A549 (cell line): ENCODE results near the gene LIPE. TPM values are rescaled to one million over a fixed set of nuclear protein-coding genes. Genes with fewer than 3 reads are reported as not detected.

Experiments used
- ATAC-seq, 2 experiments: fragments of 200-7000 bp in 1 of 2; fragments of >200 bp in 1 of 2; cut with Nextera tagmentation in 1 of 2; cut with Tn5 transposase in 1 of 2; 3 replicates each; pipeline versions ENCODE4 v1.8.0 to v1.9.1; 2018 to 2020; ENCODE audit warnings: mild to moderate bottlenecking in 1 of 2, moderate library complexity in 1 of 2
- CTCF ChIA-PET: fragments of 300-600 bp; sonication (Branson Sonifier 250); formaldehyde crosslinking; extraction: SDS; loops from one replicate; lab custom pipeline; 2021; ENCODE audit warnings: antibody characterized with exemption, inconsistent platforms; lab: Yijun Ruan, JAX
- POLR2A ChIA-PET: fragments of 350-600 bp; formaldehyde crosslinking; extraction: SDS; loops from one replicate; lab custom pipeline; 2021; ENCODE audit warnings: antibody characterized with exemption, inconsistent platforms; lab: Yijun Ruan, JAX
- DNase-seq, 2 experiments: peaks; one replicate each; pipeline versions ENCODE4 v3.0.0 to v3.0.0-alpha.2; 2011 to 2016; ENCODE audit warnings: low read depth in 1 of 2, low spot score in 1 of 2
- FAIRE-seq: peaks from 2 replicates; lab custom pipeline; 2011; peaks lifted over from hg19 to GRCh38; lab: Jason Lieb, UNC
- H3K27ac ChIP-seq, 2 experiments: fragments of >200 bp; sonication (Bioruptor Twin); formaldehyde crosslinking; 3 replicates each; pipeline ENCODE4 v1.5.1; 2016 to 2017
- H3K4me1 ChIP-seq: fragments of >200 bp; sonication (Bioruptor Twin); formaldehyde crosslinking; 3 replicates; pipeline ENCODE4 v1.6.1; 2016
- H3K4me2 ChIP-seq: fragments of >200 bp; sonication (Bioruptor Twin); formaldehyde crosslinking; 3 replicates; pipeline ENCODE4 v1.6.1; 2016
- H3K4me3 ChIP-seq: fragments of >200 bp; sonication (Bioruptor Twin); formaldehyde crosslinking; 3 replicates; pipeline ENCODE4 v1.5.1; 2016
- H3K9me3 ChIP-seq: fragments of >200 bp; sonication (Bioruptor Twin); formaldehyde crosslinking; 3 replicates; pipeline ENCODE4 v1.6.1; 2016
- ATOH8 ChIP-seq: fragments of 250-450 bp; sonication (Bioruptor Pico); IDR thresholded peaks from 2 replicates; pipeline ENCODE4 v1.5.0; 2020; ENCODE audit warnings: low read depth, mild to moderate bottlenecking, moderate library complexity
- BHLHE40 ChIP-seq: IDR thresholded peaks from 2 replicates; pipeline ENCODE4 v1.6.1; 2012; ENCODE audit warnings: low read depth, low read length, inconsistent platforms
- CBX2 ChIP-seq: fragments of 200-600 bp; sonication (generic); IDR thresholded peaks from 2 replicates; pipeline ENCODE4 v1.6.1; 2016; ENCODE audit warnings: low read depth, mild to moderate bottlenecking, borderline replicate concordance
- CEBPB ChIP-seq, 2 experiments: fragments of >200 bp in 1 of 2; sonication (Bioruptor Twin) in 1 of 2; formaldehyde crosslinking in 1 of 2; IDR thresholded peaks; 2 replicates each; pipeline ENCODE4 v1.6.1; 2012 to 2016
- CHD2 ChIP-seq: fragments of 150-350 bp; IDR thresholded peaks from 2 replicates; pipeline ENCODE4 v1.6.1; 2014; ENCODE audit warnings: low read length; ENCODE audit not compliant: partially characterized antibody
- EHF ChIP-seq: fragments of 250-450 bp; sonication (Bioruptor Pico); IDR thresholded peaks from 2 replicates; pipeline ENCODE4 v1.5.0; 2020; ENCODE audit warnings: mild to moderate bottlenecking
- ESRRA ChIP-seq: fragments of 150-350 bp; IDR thresholded peaks from 2 replicates; pipeline ENCODE4 v1.6.1; 2014; ENCODE audit warnings: mild to moderate bottlenecking, low read length, borderline replicate concordance
- FOSL2 ChIP-seq, 2 experiments: fragments of 450-650 bp in 1 of 2; fragments of >200 bp in 1 of 2; sonication (Bioruptor Twin) in 1 of 2; formaldehyde crosslinking; IDR thresholded peaks; 2 replicates each; pipeline versions ENCODE4 v1.5.0 to v1.6.1; 2016 to 2020; ENCODE audit warnings: mild to moderate bottlenecking in 1 of 2, moderate library complexity in 1 of 2
- FOXS1 ChIP-seq: fragments of 250-450 bp; sonication (Bioruptor Pico); IDR thresholded peaks from 2 replicates; pipeline ENCODE4 v1.5.0; 2020; ENCODE audit warnings: mild to moderate bottlenecking, moderate library complexity
- HMGXB4 ChIP-seq: fragments of 250-450 bp; sonication (Bioruptor Pico); IDR thresholded peaks from 2 replicates; pipeline ENCODE4 v1.5.0; 2021; ENCODE audit warnings: mild to moderate bottlenecking, moderate library complexity, borderline replicate concordance
- HOXB13 ChIP-seq: fragments of 250-450 bp; sonication (Bioruptor Pico); IDR thresholded peaks from 2 replicates; pipeline ENCODE4 v1.5.0; 2020; ENCODE audit warnings: low read depth, mild to moderate bottlenecking, moderate library complexity
- JUN ChIP-seq, 2 experiments: fragments of >200 bp; sonication (Bioruptor Twin); formaldehyde crosslinking; IDR thresholded peaks; 2 replicates in 1 of 2; 3 replicates in 1 of 2; pipeline ENCODE4 v1.6.1; 2016 to 2017
- JUNB ChIP-seq: fragments of >200 bp; sonication (Bioruptor Twin); formaldehyde crosslinking; IDR thresholded peaks from 2 replicates; pipeline ENCODE4 v1.6.1; 2016
- KDM1A ChIP-seq: fragments of 200-600 bp; sonication (generic); IDR thresholded peaks from 2 replicates; pipeline ENCODE4 v1.6.1; 2016; ENCODE audit warnings: low read depth, mild to moderate bottlenecking
- MAZ ChIP-seq: fragments of 150-350 bp; IDR thresholded peaks from 2 replicates; pipeline ENCODE4 v1.6.1; 2014; ENCODE audit warnings: antibody characterized with exemption, low read depth, low read length, borderline replicate concordance
- MYC ChIP-seq: IDR thresholded peaks from 2 replicates; pipeline ENCODE4 v1.6.1; 2012; ENCODE audit warnings: mild to moderate bottlenecking, inconsistent platforms, low read length, improper control_type of control experiment, borderline replicate concordance
- NPAS2 ChIP-seq: fragments of 250-450 bp; sonication (Bioruptor Pico); IDR thresholded peaks from 2 replicates; pipeline ENCODE4 v1.8.0; 2022; ENCODE audit warnings: mild to moderate bottlenecking, moderate library complexity, borderline replicate concordance
- NR3C1 ChIP-seq: fragments of >200 bp; sonication (Bioruptor Twin); formaldehyde crosslinking; IDR thresholded peaks from 3 replicates; pipeline ENCODE4 v1.6.1; 2017
- POLR2A ChIP-seq: IDR thresholded peaks from 2 replicates; pipeline ENCODE4 v1.6.1; 2012; ENCODE audit warnings: mild to moderate bottlenecking, low read length
- RARB ChIP-seq: fragments of 250-450 bp; sonication (Bioruptor Pico); IDR thresholded peaks from 2 replicates; pipeline ENCODE4 v1.8.0; 2021; ENCODE audit warnings: mild to moderate bottlenecking, moderate library complexity
- RCOR1 ChIP-seq: fragments of 150-350 bp; IDR thresholded peaks from 2 replicates; pipeline ENCODE4 v1.6.1; 2014; ENCODE audit warnings: antibody characterized with exemption, low read length, low read depth
- TP53 ChIP-seq: fragments of 250-450 bp; sonication (Bioruptor Pico); IDR thresholded peaks from 2 replicates; pipeline ENCODE4 v1.5.0; 2021; ENCODE audit warnings: mild to moderate bottlenecking, moderate library complexity
- ZC3H11A ChIP-seq: fragments of 450-650 bp; IDR thresholded peaks from 2 replicates; pipeline ENCODE4 v1.6.1; 2014; ENCODE audit warnings: antibody characterized with exemption, mild to moderate bottlenecking
- ZNF302 ChIP-seq: fragments of 250-450 bp; sonication (Bioruptor Pico); IDR thresholded peaks from 2 replicates; pipeline ENCODE4 v1.9.0; 2021; ENCODE audit warnings: inconsistent platforms, mild to moderate bottlenecking, moderate library complexity
- WGBS: methylation state at CpG from one replicate; pipeline ENCODE4 v1.1.6; 2017; ENCODE audit errors: missing lambda C conversion rate; 5-methylcytosine and 5-hydroxymethylcytosine counted together
- polyA plus RNA-seq, 4 experiments: library from polyadenylated mRNA; depleted of rRNA in 3 of 4; stranded (reverse); fragments of >200 nt; fragmentation: RNase III in 1 of 4; extraction: RNeasy Plus Mini Kit Qiagen cat#74134 plus additional on column Dnase treatment in 1 of 4; gene quantifications; 2 replicates in 3 of 4; 3 replicates in 1 of 4; pipeline ENCODE4 v1.2.3, GENCODE V29; 2011 to 2017
- TF ChIP-seq, protein P1 (sequence below): fragments of 150-350 bp; IDR thresholded peaks from 2 replicates; pipeline ENCODE4 v1.6.1; 2014; ENCODE audit warnings: low read depth, mild to moderate bottlenecking, low read length
- TF ChIP-seq, protein P2 (sequence below): fragments of 450-650 bp; IDR thresholded peaks from 2 replicates; pipeline ENCODE4 v1.6.1; 2014; ENCODE audit warnings: antibody characterized with exemption
- TF ChIP-seq, protein P3 (sequence below): fragments of >200 bp; sonication (Bioruptor Twin); formaldehyde crosslinking; IDR thresholded peaks from 2 replicates; pipeline ENCODE4 v1.6.1; 2016
- TF ChIP-seq, protein P4 (sequence below): IDR thresholded peaks from 2 replicates; pipeline ENCODE4 v1.6.1; 2012; ENCODE audit warnings: low read depth, borderline replicate concordance
- TF ChIP-seq, protein P5 (sequence below): fragments of 200-600 bp; sonication (generic); IDR thresholded peaks from 2 replicates; pipeline ENCODE4 v1.6.1; 2016; ENCODE audit warnings: antibody characterized with exemption, mild to moderate bottlenecking, moderate library complexity

The LIPE gene
- polyA plus RNA-seq, 2 of the 4 experiments (the other 2 are of a cell fraction): 1.6 to 3.2 TPM

DNA sequence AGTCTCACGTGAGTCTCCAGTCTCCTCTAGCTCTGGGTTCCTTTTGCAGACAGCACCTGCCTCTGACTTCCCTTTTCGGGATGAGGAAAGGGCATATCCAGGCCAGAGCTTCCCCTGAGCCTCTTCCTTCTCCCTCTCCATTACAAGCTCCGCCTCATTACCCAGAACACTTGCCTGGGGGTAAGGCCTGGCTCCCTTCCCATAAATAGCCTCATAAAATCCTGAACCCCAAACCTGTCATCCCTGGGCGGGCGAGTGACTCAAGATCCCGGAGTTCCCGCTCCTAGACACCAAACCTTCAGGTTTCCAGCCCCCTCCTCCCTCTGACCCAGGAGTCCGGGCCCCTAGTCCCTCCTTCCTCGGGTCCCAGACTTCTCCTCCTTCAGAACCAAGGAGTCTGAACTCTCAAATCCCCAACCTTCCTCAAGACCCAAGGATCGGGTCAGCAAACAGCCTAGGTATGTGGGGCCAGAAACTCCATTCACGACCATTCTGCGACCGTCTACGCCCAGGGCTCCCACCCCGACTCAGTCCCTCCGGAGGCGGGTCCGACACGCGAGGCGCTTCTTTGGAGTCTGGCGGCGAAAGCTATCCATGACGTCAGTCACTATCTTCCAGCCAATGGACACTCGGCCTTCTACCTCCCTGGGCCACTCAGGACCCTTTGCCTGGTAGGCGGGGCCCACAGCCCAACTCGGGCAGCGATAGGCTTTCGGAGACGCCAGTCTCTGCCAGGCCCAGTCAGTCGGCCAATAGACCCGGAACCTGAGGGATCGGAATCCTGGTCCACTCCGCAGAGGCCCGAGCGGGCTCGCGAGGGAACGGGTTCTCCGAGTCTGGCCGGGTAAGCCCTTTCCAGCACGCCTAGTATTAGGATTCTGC lies 30.6 kb downstream of the LIPE start:
- Histone ChIP-seq H3K4me2 (peak overlapping the region; percentile 97), H3K4me3 (peak overlapping the region; percentile 62), H3K27ac (peak overlapping the region; percentile 79 to 87), H3K4me1 (peaks cover 20% of the 10 kb centered on the region), H3K9me3 (no peaks in the 10 kb centered on the region)
- ChIA-PET POLR2A (interaction anchor here (0.5 to 2.7 kb wide), 21 partner anchors 9 to 507 kb away, joined by 3 to 29 read pairs (median 4); partner anchors contain the start of genes GSK3A and PAFAH1B3), CTCF (interaction anchor here (1.0 to 17.1 kb wide), 15 partner anchors 10 to 1036 kb away, joined by 3 to 302 read pairs (median 6); partner anchors contain the start of genes CNFN, CXCL17 and POU2F2)
- peak; percentile 100 for DNase-seq
- peak; percentile 100 for FAIRE-seq
- 3% methylated on average over 42 of the region's 42 CpGs for WGBS
- peak; percentile 86 to 97 for ATAC-seq
- TF ChIP-seq HMGXB4 (peak; percentile 22; the same call in 1 of the 2 replicates), FOXS1 (no peak), POLR2A (peak; percentile 93), BHLHE40 (no peak), NR3C1 (no peak), CBX2 (no peak), RARB (CRISPR knock-in tag) (no peak), EHF (CRISPR knock-in tag) (no peak), NPAS2 (CRISPR knock-in tag) (no peak), ESRRA (no peak), JUN (IDR thresholded peaks at IDR 0.05) (peak; percentile 80 to 88), CHD2 (peak; percentile 45), CEBPB (IDR thresholded peaks at IDR 0.05) (no peak), TP53 (CRISPR knock-in tag) (no peak; the same call in 1 of the 2 replicates), FOSL2 (IDR thresholded peaks at IDR 0.05) (no peak), FOSL2 (CRISPR knock-in tag; IDR thresholded peaks at IDR 0.05) (peak; percentile 13; the same call in 1 of the 2 replicates), ZC3H11A (no peak), ZNF302 (CRISPR knock-in tag) (no peak), MAZ (no peak), MYC (peak; percentile 62; the same call in 1 of the 2 replicates), HOXB13 (CRISPR knock-in tag) (peak; percentile 63; the same call in 1 of the 2 replicates), KDM1A (no peak), ATOH8 (CRISPR knock-in tag) (no peak), JUNB (no peak), RCOR1 (no peak)
- TF ChIP-seq, protein P1, sequence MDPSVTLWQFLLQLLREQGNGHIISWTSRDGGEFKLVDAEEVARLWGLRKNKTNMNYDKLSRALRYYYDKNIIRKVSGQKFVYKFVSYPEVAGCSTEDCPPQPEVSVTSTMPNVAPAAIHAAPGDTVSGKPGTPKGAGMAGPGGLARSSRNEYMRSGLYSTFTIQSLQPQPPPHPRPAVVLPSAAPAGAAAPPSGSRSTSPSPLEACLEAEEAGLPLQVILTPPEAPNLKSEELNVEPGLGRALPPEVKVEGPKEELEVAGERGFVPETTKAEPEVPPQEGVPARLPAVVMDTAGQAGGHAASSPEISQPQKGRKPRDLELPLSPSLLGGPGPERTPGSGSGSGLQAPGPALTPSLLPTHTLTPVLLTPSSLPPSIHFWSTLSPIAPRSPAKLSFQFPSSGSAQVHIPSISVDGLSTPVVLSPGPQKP: no peak
- TF ChIP-seq, protein P2, sequence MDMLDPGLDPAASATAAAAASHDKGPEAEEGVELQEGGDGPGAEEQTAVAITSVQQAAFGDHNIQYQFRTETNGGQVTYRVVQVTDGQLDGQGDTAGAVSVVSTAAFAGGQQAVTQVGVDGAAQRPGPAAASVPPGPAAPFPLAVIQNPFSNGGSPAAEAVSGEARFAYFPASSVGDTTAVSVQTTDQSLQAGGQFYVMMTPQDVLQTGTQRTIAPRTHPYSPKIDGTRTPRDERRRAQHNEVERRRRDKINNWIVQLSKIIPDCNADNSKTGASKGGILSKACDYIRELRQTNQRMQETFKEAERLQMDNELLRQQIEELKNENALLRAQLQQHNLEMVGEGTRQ: no peak
- TF ChIP-seq, protein P3, sequence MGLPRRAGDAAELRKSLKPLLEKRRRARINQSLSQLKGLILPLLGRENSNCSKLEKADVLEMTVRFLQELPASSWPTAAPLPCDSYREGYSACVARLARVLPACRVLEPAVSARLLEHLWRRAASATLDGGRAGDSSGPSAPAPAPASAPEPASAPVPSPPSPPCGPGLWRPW: no peak
- TF ChIP-seq, protein P4, sequence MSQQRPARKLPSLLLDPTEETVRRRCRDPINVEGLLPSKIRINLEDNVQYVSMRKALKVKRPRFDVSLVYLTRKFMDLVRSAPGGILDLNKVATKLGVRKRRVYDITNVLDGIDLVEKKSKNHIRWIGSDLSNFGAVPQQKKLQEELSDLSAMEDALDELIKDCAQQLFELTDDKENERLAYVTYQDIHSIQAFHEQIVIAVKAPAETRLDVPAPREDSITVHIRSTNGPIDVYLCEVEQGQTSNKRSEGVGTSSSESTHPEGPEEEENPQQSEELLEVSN: peak; percentile 59
- TF ChIP-seq, protein P5, sequence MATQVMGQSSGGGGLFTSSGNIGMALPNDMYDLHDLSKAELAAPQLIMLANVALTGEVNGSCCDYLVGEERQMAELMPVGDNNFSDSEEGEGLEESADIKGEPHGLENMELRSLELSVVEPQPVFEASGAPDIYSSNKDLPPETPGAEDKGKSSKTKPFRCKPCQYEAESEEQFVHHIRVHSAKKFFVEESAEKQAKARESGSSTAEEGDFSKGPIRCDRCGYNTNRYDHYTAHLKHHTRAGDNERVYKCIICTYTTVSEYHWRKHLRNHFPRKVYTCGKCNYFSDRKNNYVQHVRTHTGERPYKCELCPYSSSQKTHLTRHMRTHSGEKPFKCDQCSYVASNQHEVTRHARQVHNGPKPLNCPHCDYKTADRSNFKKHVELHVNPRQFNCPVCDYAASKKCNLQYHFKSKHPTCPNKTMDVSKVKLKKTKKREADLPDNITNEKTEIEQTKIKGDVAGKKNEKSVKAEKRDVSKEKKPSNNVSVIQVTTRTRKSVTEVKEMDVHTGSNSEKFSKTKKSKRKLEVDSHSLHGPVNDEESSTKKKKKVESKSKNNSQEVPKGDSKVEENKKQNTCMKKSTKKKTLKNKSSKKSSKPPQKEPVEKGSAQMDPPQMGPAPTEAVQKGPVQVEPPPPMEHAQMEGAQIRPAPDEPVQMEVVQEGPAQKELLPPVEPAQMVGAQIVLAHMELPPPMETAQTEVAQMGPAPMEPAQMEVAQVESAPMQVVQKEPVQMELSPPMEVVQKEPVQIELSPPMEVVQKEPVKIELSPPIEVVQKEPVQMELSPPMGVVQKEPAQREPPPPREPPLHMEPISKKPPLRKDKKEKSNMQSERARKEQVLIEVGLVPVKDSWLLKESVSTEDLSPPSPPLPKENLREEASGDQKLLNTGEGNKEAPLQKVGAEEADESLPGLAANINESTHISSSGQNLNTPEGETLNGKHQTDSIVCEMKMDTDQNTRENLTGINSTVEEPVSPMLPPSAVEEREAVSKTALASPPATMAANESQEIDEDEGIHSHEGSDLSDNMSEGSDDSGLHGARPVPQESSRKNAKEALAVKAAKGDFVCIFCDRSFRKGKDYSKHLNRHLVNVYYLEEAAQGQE: no peak; the same call in 1 of the 2 replicates
